GM19467 (cell line): ENCODE data around the gene ABR.
"Not testable (repeated sequence)": the region's sequence is repeated elsewhere in the genome, so short reads cannot be mapped to it uniquely, and the experiment has no call there.

ENCODE experiments used
- ATAC-seq: cut with Tn5 transposase; IDR thresholded peaks from one replicate; pipeline ENCODE4 v1.9.1; 2021; ENCODE audit warnings: mild to moderate bottlenecking, moderate library complexity; ENCODE audit not compliant: unreplicated experiment

ABR gene

DNA sequence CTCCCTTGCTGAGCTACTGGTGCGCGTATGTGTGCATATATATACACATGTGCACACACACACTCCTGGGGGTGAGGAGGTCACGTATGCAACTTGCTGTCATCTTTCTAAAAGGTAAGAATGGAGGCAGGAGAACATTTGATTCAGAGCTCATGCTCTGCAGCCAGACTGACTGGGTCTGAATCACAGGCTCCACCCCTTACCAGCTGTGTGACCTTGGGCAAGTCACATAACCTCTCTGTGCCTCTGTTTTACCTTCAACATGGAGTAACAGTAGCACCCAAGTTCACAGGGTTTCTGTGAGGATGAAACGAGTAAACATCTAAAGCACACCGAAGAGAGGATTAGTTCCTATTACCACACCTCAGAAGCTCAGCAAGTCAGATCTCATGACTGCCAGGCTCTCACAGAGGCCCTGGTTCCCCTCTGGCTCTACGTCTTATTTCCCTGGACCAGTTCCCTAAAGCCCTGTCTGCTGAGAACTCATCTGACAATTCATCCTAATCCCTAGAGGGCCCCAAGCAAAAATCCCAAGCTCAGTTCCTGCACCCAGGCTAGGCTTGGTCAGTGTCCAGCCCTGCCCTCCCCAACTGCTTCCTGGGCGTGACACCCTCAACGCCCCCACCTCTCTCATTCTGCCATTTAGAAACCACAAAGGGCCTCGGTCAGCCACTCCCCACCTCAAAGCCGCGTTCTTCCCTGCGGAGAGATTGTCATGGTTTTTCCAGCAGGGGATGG lies 28.7 kb downstream of the ABR start:
- no peak for ATAC-seq

- ATAC-seq: no peak
These were observed 29.9 kb downstream of the ABR start for GRCh38 chr17:1149869-1150268.

DNA sequence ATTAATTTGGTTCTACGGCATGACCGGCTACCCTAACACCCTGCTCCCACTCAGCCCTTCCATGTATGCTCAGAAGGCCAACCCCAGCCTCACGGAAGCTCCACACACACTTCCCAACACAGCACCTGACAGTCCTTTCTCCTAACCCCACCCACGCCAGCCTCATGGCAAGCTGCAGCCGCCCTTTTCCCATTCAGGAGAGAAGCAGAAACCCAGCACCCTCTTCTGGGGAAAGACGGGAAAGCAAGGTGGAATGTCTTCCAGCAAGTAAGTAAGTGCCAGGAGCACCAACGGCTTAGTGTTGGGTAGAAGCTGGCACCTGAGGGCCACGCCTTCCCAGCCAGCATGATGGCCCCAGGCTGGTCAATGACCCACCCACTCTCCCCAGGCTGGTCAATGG lies 32.1 kb downstream of the ABR start:
- ATAC-seq: no peak

- ATAC-seq: no peak
These were observed 33.1 kb downstream of the ABR start for GRCh38 chr17:1146561-1147265.

GRCh38 chr17:1145311-1145986 lies 34.3 kb downstream of the ABR start:
- ATAC-seq: no peak

GRCh38 chr17:1144162-1144561 lies 35.6 kb downstream of the ABR start:
- ATAC-seq: no peak

- ATAC-seq: no peak
These were observed 36.2 kb downstream of the ABR start for GRCh38 chr17:1143573-1143972.

DNA sequence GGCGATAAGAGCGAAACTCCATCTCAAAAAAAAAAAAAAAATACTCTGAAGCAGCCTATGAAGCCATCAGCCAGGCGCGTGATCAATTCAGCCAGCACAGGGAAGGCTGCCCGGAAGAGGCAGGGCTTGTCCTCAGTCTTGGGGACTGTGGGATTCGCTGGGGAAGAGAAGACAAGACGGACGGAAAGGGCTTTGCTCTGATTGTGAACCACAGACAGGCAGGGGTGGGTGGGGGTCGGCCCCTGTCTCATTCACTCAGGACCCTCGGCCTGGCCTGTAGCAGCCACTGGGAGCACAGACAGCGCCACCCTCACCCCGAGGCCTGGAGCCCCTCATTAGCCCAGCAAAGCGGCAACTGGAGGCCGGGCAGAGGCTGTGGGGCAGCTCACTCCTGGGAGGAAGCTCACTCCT lies 37.2 kb downstream of the ABR start:
- ATAC-seq: no peak

- ATAC-seq: no peak
These were observed 42.3 kb downstream of the ABR start for GRCh38 chr17:1137465-1137894.

- no peak for ATAC-seq
These were observed 43.0 kb downstream of the ABR start for GRCh38 chr17:1136748-1137147.

DNA sequence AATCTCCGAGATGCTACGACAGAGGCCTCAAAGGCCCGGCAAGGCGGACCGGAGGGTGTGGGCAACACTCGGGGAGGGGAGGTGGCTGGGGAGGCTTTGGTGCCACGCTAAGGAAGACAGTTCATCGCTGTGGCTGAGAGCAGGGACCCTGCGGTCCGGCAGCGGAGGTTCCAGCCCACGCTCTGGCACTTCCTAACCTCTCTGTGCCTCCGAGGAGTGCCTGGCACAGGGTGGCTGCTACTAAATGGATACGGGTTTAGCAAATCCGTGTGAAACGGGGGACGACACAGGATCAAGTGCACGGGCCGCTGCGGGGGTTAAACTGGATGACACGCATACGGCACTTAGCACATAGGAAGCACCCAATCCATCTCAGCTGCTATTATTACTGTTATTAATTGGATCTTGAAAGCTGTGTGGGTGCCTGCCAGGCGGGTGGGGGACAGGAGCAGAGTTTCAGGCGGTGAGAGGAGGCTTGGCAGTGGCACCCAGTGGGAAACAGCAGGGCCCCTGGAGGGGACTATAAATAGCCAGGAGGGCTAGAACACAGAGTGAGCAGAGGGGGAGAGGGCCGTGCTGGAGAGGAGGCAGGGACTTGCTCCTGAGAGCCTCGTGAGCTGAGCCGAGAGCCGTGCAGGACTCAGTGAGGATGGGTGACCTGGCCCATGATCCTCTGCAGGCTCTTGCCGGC lies 45.0 kb downstream of the ABR start:
- ATAC-seq: no peak

GRCh38 chr17:1130191-1130590 lies 49.6 kb downstream of the ABR start:
- no peak for ATAC-seq

DNA sequence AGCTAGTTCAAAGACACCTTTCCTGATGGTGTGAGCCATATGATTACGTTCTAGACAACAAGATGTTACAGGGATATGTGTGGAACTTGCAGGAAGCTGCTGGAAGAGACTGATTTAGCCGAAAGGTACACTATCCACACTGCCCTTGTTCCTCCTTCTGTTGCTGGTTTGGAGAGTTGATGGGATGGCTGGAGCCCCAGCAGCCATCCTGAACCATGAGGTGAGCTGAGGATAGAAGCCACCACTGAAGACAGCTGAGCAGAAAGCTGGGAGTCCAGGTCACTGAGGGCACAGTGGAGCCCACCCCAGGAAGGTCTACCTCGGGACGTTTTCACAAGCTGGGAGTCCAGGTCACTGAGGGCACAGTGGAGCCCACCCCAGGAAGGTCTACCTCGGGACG lies 51.3 kb downstream of the ABR start:
- not testable (repeated sequence) for ATAC-seq

DNA sequence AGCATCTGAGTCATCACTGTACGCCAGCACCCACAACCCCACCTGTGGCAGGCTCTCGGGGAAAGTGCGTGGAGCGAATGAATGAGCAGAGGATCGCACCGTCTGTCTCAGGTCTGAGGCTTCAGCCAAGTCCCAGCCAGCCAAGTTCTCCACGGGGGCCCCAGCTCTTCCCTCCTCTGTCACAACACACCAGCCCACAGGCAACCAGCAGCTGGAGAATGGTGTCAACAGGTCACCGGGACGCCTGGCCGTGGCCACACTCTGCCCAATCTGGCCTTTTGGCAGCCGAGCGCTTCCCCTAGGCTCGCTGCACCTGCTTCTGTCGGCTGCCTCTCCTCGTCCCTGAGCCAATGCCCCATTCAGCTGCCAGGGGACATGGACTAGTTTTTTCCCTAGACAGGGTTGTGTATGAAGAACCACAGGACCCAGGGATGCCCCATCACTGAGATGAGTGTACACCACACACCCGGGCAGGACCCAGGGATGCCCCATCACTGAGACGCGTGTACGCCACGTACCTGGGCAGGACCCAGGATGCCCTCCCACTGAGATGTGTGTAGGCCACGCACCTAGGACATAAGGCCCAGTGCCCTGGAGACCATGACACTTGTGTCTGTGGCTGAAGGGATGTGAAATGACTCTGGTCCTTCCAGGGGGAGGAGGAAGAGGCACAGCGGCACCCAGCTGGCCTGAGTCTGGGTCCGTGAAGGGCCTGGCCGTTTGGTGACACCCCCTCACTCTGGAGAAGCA lies 52.8 kb downstream of the ABR start:
- no peak for ATAC-seq

- ATAC-seq: no peak
These were observed 53.5 kb downstream of the ABR start for GRCh38 chr17:1126250-1126797.

DNA sequence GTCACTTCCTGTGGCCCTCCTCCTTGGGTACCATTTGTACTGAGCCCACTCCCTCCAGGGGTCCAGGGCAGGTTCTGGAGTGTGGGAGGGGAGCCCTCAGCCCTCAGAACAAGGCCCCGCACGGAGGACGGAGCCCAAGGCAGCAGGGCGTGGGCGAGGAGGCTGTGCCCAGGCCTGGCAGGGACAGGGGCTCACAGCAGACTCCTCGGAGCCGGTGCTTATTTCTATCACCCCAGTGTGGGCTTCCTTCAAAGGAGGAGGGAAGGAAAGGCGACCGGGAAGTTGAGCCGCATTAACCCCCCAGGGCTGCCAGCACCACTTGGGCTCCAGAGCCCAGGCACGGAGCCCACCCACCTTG lies 54.0 kb downstream of the ABR start:
- ATAC-seq: no peak

GRCh38 chr17:1124896-1125787 lies 54.6 kb downstream of the ABR start:
- no peak for ATAC-seq

DNA sequence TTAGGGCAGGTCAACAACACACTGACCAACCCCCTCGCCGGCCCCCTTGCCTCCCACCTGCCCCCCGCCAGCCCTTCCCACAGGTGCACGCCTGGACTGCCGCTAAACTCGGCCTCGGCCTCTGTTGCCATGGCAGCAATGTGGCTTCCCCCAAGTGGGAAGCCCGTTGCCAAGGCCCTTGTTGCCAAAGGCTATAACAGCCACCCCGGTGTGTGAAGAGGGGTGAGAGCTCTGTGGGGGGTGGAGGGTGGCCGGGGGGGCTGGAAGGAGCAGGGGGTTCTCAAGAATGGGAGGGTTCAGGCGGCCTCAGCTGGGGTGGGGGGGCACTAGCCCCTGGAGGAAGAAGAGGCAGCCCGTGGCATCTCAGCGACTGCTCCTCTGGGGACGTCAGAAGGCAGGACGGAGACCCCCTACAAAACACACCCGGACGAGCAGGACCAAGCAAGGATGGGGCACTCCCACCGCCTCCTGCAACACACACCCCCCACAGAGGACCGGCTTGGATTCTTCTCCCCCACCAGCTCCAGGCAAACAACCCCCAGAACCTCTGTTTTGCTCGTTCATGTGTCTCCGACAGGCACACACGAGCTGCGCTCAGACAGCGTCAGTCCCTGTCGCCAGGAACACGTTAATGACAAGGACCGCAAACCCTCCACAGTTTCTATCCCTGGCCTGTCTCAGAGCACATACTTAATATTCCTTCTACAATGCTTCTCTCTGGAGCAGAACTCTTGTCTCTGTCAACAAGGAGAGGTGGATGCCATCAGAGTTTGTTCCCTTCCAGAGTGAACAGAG lies 55.7 kb downstream of the ABR start:
- no peak for ATAC-seq

DNA sequence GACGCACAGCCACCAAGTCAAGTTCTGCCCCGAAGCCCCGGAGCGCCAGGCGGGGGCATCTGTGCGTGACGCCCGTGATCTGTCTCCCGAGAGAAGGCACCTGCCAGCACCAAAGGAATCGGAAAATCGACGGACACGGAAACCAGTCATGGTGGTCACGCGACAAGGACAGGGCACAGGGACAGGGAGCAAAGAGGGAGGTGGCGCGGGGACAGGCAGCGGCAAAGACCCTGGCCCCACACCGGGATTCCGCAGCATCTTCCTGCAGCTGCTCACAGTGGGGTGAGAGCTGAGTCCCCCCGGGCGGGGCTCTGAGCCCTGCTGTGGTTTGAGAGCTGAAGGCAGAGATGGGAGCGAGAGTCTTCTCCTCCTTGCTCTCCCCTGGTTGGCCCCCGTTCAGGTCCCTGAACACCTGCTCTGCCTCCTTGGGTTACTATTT lies 56.4 kb downstream of the ABR start:
- no peak for ATAC-seq
